ENCODE results near the gene TTLL5. TPM values are rescaled to one million over a fixed set of nuclear protein-coding genes. Genes with fewer than 3 reads are reported as not detected.

Gene TTLL5
- total and polyA plus RNA-seq, 10 of the 15 experiments (the other 5 are each of a cell fraction or from before 2014, with no cell fraction given), result 3.2 to 25.9 (median 13.8) TPM

DNA sequence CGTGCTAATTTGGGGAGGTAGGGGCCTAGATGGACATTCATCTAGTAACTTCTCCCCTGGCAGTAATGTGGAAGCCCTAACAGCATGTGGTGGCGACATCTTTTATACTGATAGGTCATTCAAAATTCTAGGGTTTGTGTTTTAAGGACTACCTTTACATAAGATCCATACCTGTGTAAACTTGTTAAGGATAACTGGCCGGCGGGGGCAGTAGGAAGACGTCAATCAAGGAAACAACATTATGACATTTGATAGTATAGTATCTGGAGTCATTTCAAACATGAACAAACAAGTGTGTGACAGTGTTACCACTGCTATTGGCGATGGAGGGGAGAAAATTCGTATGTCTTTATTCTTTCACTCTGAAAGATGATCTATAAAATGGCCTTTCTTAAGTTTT is 120.0 kb downstream of the TTLL5 start:
- WGBS (ENCODE audit: insufficient coverage, insufficient replicate concordance, low lambda C conversion rate, missing lambda C conversion rate), result over 99% methylated on average over 7 of the region's 7 CpGs
- FAIRE-seq (no peak), ATAC-seq (no peak), DNase-seq (ENCODE audit: low read depth, low spot score) (no peak)
- no TSS peak for BruUV-seq (replicated peaks)
- ChIA-PET POLR2A (no interaction called here), SMC1A (ENCODE audit: uncharacterized antibody, unreplicated experiment) (interaction anchor here (1.2 to 1.4 kb wide), 2 partner anchors 11 to 72 kb away, joined by 3 to 5 read pairs; no protein-coding TSS in a partner anchor), CTCF (interaction anchor here (4.0 kb wide), 1 partner anchor 13 kb away, joined by 19 read pairs; no protein-coding TSS in a partner anchor), RAD21 (ENCODE audit: unreplicated experiment) (no interaction called here)
- intact Hi-C loops (cut with micrococcal nuclease; ENCODE audit: unreplicated experiment) (no loop called here), in situ Hi-C loops (cut with MboI) (no loop called here)
- no peaks in the 10 kb centered on the region for H3K27me3 ChIP-seq (replicated peaks in 1 of 2; ENCODE audit: control insufficient read depth in 2 of 2, insufficient read depth in 2 of 2, low read length in 1 of 2)
- H3K27ac ChIP-seq (ENCODE audit: control insufficient read depth, insufficient read depth), result no peak overlapping the region
- H3K9me3 ChIP-seq (replicated peaks; ENCODE audit: control insufficient read depth, insufficient read depth, low read length), result no peaks in the 10 kb centered on the region
- H3K4me1 ChIP-seq (ENCODE audit: control insufficient read depth, insufficient read depth, low read length), result no peaks in the 10 kb centered on the region
- peaks cover 0 to 3% of the 10 kb centered on the region in 2 experiments; a peak in 2 of 4 replicates for H3K36me3 ChIP-seq (ENCODE audit: control insufficient read depth in 2 of 2, insufficient read depth in 2 of 2, low read length in 1 of 2)
- H3K79me2 ChIP-seq (ENCODE audit: control insufficient read depth, insufficient read depth, low read length), result no peaks in the 10 kb centered on the region
- H4K20me1 ChIP-seq (ENCODE audit: control insufficient read depth, insufficient read depth), result no peaks in the 10 kb centered on the region
- no peak overlapping the region for H2AFZ ChIP-seq (ENCODE audit: control insufficient read depth, low read depth, low read length)
- no peak overlapping the region for H3K9ac ChIP-seq (ENCODE audit: control insufficient read depth, insufficient read depth, low read length)
- H3K4me3 ChIP-seq, result no peak overlapping the region
- H3K4me2 ChIP-seq (ENCODE audit: control insufficient read depth, insufficient read depth), result no peak overlapping the region
- TF ChIP-seq ZSCAN29 (IDR thresholded peaks at IDR 0.05) (no peak), PML (IDR thresholded peaks at IDR 0.05; ENCODE audit: low read length) (no peak), PAX8 (IDR thresholded peaks at IDR 0.05) (no peak), FOXM1 (IDR thresholded peaks at IDR 0.05; ENCODE audit: low read depth, low read length) (no peak), ZBED1 (IDR thresholded peaks at IDR 0.05; ENCODE audit: borderline replicate concordance) (no peak), JUNB (IDR thresholded peaks at IDR 0.05) (no peak), POLR2AphosphoS2 (IDR thresholded peaks at IDR 0.05; ENCODE audit: low read depth, low read length) (no peak), RELA (IDR thresholded peaks at IDR 0.05; ENCODE audit: borderline replicate concordance, partially characterized antibody) (no peak), SREBF1 (IDR thresholded peaks at IDR 0.05; ENCODE audit: low read length) (no peak), BCL11A (IDR thresholded peaks at IDR 0.05; ENCODE audit: low read depth, low read length) (no peak), MTA3 (IDR thresholded peaks at IDR 0.05; ENCODE audit: borderline replicate concordance, low read length) (no peak), MTA2 (IDR thresholded peaks at IDR 0.05; ENCODE audit: low read depth) (no peak), SIX5 (IDR thresholded peaks at IDR 0.05; ENCODE audit: low read depth, low read length, severe bottlenecking) (no peak), NR2F1 (conservative IDR thresholded peaks at IDR 0.05) (no peak), TCF7 (IDR thresholded peaks at IDR 0.05; ENCODE audit: borderline replicate concordance) (no peak)
- TF ChIP-seq, protein P1, sequence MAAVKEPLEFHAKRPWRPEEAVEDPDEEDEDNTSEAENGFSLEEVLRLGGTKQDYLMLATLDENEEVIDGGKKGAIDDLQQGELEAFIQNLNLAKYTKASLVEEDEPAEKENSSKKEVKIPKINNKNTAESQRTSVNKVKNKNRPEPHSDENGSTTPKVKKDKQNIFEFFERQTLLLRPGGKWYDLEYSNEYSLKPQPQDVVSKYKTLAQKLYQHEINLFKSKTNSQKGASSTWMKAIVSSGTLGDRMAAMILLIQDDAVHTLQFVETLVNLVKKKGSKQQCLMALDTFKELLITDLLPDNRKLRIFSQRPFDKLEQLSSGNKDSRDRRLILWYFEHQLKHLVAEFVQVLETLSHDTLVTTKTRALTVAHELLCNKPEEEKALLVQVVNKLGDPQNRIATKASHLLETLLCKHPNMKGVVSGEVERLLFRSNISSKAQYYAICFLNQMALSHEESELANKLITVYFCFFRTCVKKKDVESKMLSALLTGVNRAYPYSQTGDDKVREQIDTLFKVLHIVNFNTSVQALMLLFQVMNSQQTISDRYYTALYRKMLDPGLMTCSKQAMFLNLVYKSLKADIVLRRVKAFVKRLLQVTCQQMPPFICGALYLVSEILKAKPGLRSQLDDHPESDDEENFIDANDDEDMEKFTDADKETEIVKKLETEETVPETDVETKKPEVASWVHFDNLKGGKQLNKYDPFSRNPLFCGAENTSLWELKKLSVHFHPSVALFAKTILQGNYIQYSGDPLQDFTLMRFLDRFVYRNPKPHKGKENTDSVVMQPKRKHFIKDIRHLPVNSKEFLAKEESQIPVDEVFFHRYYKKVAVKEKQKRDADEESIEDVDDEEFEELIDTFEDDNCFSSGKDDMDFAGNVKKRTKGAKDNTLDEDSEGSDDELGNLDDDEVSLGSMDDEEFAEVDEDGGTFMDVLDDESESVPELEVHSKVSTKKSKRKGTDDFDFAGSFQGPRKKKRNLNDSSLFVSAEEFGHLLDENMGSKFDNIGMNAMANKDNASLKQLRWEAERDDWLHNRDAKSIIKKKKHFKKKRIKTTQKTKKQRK (IDR thresholded peaks at IDR 0.05; ENCODE audit: low read depth, low read length), result no peak
- TF ChIP-seq, protein P2, sequence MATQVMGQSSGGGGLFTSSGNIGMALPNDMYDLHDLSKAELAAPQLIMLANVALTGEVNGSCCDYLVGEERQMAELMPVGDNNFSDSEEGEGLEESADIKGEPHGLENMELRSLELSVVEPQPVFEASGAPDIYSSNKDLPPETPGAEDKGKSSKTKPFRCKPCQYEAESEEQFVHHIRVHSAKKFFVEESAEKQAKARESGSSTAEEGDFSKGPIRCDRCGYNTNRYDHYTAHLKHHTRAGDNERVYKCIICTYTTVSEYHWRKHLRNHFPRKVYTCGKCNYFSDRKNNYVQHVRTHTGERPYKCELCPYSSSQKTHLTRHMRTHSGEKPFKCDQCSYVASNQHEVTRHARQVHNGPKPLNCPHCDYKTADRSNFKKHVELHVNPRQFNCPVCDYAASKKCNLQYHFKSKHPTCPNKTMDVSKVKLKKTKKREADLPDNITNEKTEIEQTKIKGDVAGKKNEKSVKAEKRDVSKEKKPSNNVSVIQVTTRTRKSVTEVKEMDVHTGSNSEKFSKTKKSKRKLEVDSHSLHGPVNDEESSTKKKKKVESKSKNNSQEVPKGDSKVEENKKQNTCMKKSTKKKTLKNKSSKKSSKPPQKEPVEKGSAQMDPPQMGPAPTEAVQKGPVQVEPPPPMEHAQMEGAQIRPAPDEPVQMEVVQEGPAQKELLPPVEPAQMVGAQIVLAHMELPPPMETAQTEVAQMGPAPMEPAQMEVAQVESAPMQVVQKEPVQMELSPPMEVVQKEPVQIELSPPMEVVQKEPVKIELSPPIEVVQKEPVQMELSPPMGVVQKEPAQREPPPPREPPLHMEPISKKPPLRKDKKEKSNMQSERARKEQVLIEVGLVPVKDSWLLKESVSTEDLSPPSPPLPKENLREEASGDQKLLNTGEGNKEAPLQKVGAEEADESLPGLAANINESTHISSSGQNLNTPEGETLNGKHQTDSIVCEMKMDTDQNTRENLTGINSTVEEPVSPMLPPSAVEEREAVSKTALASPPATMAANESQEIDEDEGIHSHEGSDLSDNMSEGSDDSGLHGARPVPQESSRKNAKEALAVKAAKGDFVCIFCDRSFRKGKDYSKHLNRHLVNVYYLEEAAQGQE (IDR thresholded peaks at IDR 0.05; ENCODE audit: low read depth, low read length), result no peak
